C4-2B (cell line): Measurements from ENCODE around the gene ZFAND3.

Experiments
- CTCF ChIP-seq: fragments of 450-650 bp; conservative IDR thresholded peaks from 2 replicates; pipeline ENCODE4 v1.5.1; 2017; ENCODE audit warnings: mild to moderate bottlenecking
- ZFX ChIP-seq: fragments of 450-650 bp; IDR thresholded peaks from 2 replicates; pipeline ENCODE4 v1.6.1; 2017

GRCh38 chr6:38163186-38164130 is 343.9 kb downstream of the ZFAND3 start:
- TF ChIP-seq CTCF = no peak
- no peak for TF ChIP-seq ZFX
